GM19324 (cell line): ENCODE data around the gene SDHC.
A peak's percentile ranks its signal among the peaks of the same experiment; 100 is the strongest.
"Not testable (repeated sequence)": the region's sequence is repeated elsewhere in the genome, so short reads cannot be mapped to it uniquely, and the experiment has no call there.

Experiments used
- ATAC-seq: cut with Tn5 transposase; IDR thresholded peaks from one replicate; pipeline ENCODE4 v1.9.1; 2021; ENCODE audit warnings: mild to moderate bottlenecking, moderate library complexity; ENCODE audit not compliant: unreplicated experiment, low FRiP score

Gene SDHC

GRCh38 chr1:161409848-161410635 is 95.9 kb downstream of the SDHC start:
- ATAC-seq = peak; percentile 53

GRCh38 chr1:161410636-161410970 is 96.4 kb downstream of the SDHC start:
- not testable (repeated sequence) for ATAC-seq
